Esophagus squamous epithelium (tissue), 4 donors: ENCODE data around the gene GFOD2.

Source experiments
- CTCF ChIP-seq, 6 experiments: fragments of 450-650 bp in 4 of 6; fragments of 200-600 bp in 2 of 6; sonication (generic) in 2 of 6; IDR thresholded peaks; one replicate each; pipeline ENCODE4 v1.5.1; 2016 to 2019; ENCODE audit warnings: antibody characterized with exemption in 6 of 6, mild to moderate bottlenecking in 4 of 6, moderate library complexity in 4 of 6
- POLR2A ChIP-seq, 4 donors: fragments of 450-650 bp; IDR thresholded peaks; one replicate each; pipeline ENCODE4 v1.6.1; 2017; ENCODE audit warnings: antibody characterized with exemption in 4 of 4, mild to moderate bottlenecking in 4 of 4, moderate library complexity in 3 of 4

DNA sequence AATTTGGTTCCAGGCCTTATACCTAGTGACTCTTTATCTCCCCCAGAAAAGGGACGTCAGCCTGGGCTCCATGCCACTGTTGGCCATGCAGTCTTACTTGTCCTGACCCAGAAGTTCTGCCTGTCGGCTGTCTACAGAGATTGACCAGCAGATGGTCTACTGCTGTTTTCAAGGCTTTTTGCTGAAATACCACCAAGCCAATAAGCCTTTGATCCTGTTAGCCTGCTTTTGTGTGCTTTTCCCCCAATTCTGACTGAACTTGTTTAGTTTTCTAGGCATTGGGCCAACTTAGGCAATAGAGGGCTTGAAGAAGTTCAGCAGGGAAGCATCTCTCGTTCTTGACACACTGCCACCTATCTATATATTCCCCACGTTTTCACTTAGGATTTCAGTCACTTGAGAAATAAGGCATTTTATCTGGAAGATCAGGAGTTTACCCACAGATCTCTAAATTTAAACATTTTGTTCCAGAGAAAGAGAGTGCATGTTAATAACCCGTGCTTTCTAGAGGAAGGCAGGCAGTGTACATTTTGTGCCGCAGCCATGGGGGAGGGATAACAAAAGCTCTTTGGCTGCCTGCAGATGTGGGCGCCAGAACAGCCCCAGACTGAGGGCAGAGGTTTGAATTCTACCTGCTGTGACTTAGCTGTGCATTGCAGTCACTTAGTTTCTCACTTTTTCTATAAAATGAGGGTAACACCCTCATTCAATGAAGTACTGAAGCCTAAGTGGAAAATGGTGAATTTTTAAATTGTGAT lies 86.5 kb downstream of the GFOD2 start:
- TF ChIP-seq POLR2A (IDR thresholded peaks at IDR 0.05) (no peak), CTCF (IDR thresholded peaks at IDR 0.05) (no peak)
